Measurements from ENCODE around the gene MGP.

- TF ChIP-seq CTCF (IDR thresholded peaks at IDR 0.05), result peak; percentile 77
- no peak for TF ChIP-seq EZH2 (IDR thresholded peaks at IDR 0.05; ENCODE audit: borderline replicate concordance, insufficient read depth, low read depth, low read length, poor library complexity, severe bottlenecking)
These were observed 40.3 kb downstream of the MGP start for GRCh38 chr12:14845350-14845750.

Data from B cell (primary cell).